A549 treated with Mapracorat at 1 μM for 4 hours (cell line): ENCODE measurements around the gene NKX1-1. TPM values are rescaled to one million over a fixed set of nuclear protein-coding genes. Genes with fewer than 3 reads are reported as not detected.

Experiments used
- total RNA-seq: library from RNA; stranded (reverse); fragments of 200-300 nt; extraction: Qiagen RNA extraction; gene quantifications from 5 replicates; pipeline ENCODE4 v1.2.3, GENCODE V29; 2022

NKX1-1 gene
- not detected in 5 replicates for total RNA-seq

GRCh38 chr4:1406394-1406980 is at the start of gene NKX1-1:
TSS of gene NKX1-1 (minus strand) at chr4:1406442. CDS start at chr4:1406442, 0 bp downstream.

Other genes starting within 250 kb of the NKX1-1 start
- gene SPON2, start 233.9 kb downstream of the NKX1-1 start, total RNA-seq = 0.41 to 0.60 TPM (median 0.53 TPM) in 5 replicates
- 66.5 to 92.5 TPM (median 85.7 TPM) in 5 replicates for gene CTBP1, start 157.3 kb downstream of the NKX1-1 start, total RNA-seq
- gene MAEA, start 116.6 kb downstream of the NKX1-1 start, total RNA-seq = 50.5 to 66.8 TPM (median 62.4 TPM) in 5 replicates
- 3.2 to 6.9 TPM (median 4.9 TPM) in 5 replicates for gene UVSSA, start 59.2 kb downstream of the NKX1-1 start, total RNA-seq